ENCODE data around the gene NINL. TPM values are rescaled to one million over a fixed set of nuclear protein-coding genes. Genes with fewer than 3 reads are reported as not detected.

The NINL gene
- total RNA-seq, 1 experiment from 2014 or later: 10.7 TPM

GRCh38 chr20:25493748-25494505 is 91.4 kb downstream of the NINL start:
- no peak overlapping the region for H3K4me3 ChIP-seq
- H3K36me3 ChIP-seq: peaks cover 9% of the 10 kb centered on the region
- H3K4me1 ChIP-seq (replicated peaks): no peaks in the 10 kb centered on the region
- H3K9me3 ChIP-seq (replicated peaks): no peaks in the 10 kb centered on the region
- H3K27me3 ChIP-seq (replicated peaks): no peaks in the 10 kb centered on the region
- no peak for DNase-seq (ENCODE audit: low read depth in 1 of 2, low spot score in 2 of 2)
- H3K27ac ChIP-seq: no peak overlapping the region

DNA sequence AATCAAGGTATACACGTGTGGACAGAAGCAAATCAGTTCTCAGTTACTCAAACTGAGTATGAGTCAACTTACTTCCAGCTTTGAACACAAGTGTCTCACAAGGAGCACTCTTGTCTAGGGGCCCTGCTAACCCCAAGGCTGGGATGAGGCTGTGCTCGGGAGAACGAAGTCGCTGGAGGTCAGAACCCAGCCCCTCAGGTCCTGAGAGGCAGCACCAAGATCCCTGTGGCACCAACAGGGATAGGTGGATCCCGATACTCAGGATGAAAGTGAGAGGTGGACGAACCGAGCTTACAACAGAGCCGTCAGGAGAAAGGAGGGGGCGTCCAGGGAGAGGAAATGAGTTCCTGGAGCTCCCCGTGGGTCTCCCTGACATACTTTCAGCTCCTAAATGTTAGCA is 92.2 kb downstream of the NINL start:
- peaks cover 10% of the 10 kb centered on the region for H3K36me3 ChIP-seq
- no peak overlapping the region for H3K27ac ChIP-seq
- H3K4me1 ChIP-seq (replicated peaks): no peaks in the 10 kb centered on the region
- no peak overlapping the region for H3K4me3 ChIP-seq
- H3K27me3 ChIP-seq (replicated peaks): no peaks in the 10 kb centered on the region
- no peak for DNase-seq (ENCODE audit: low read depth in 1 of 2, low spot score in 2 of 2)
- no peaks in the 10 kb centered on the region for H3K9me3 ChIP-seq (replicated peaks)

DNA sequence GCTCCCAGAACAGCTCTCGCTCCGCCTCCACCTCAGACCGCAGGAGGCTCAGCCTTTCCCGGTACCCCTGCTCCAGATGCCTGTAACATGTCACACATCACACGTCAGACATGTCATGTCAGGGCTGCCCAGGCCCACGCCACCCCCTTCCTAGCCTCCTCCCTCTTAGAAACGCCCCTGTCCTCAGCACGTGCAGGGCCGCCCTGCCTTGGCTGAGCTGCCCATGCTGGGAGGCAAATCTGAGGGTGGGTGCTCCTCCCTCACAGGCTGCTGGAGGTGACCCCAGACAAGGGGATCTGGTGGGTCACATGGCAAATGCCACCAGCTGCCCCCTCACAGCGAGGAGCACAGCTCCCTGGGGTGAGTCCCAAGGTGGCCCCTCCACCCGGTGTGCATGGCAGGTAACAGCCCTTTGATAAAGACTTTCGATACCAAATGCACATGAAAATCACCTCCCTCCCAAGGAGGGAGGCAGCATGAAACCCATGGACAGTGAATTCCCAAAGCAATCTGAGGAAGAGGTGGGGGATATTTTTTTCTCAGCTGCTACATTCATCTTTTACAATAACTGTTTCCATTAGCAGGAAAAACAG is 93.8 kb downstream of the NINL start:
- Histone ChIP-seq H3K27me3 (replicated peaks) (no peaks in the 10 kb centered on the region), H3K36me3 (peaks cover 15% of the 10 kb centered on the region; the same call in 1 of the 2 replicates), H3K4me1 (replicated peaks) (no peaks in the 10 kb centered on the region), H3K9me3 (replicated peaks) (no peaks in the 10 kb centered on the region), H3K27ac (no peak overlapping the region), H3K4me3 (no peak overlapping the region)
- DNase-seq (ENCODE audit: low read depth in 1 of 2, low spot score in 2 of 2): no peak

GRCh38 chr20:25490656-25491445 is 94.5 kb downstream of the NINL start:
- no peaks in the 10 kb centered on the region for H3K9me3 ChIP-seq (replicated peaks)
- no peaks in the 10 kb centered on the region for H3K27me3 ChIP-seq (replicated peaks)
- H3K36me3 ChIP-seq: peaks cover 15% of the 10 kb centered on the region; the same call in 1 of the 2 replicates
- no peak overlapping the region for H3K27ac ChIP-seq
- no peak overlapping the region for H3K4me3 ChIP-seq
- no peaks in the 10 kb centered on the region for H3K4me1 ChIP-seq (replicated peaks)
- DNase-seq (ENCODE audit: low read depth in 1 of 2, low spot score in 2 of 2): no peak

GRCh38 chr20:25489221-25489871 is 96.0 kb downstream of the NINL start:
- DNase-seq (ENCODE audit: low read depth in 1 of 2, low spot score in 2 of 2): no peak
- H3K27me3 ChIP-seq (replicated peaks): no peaks in the 10 kb centered on the region
- peaks cover 15% of the 10 kb centered on the region; the same call in 1 of the 2 replicates for H3K36me3 ChIP-seq
- no peaks in the 10 kb centered on the region for H3K9me3 ChIP-seq (replicated peaks)
- no peak overlapping the region for H3K4me3 ChIP-seq
- H3K27ac ChIP-seq: no peak overlapping the region
- peaks cover 6% of the 10 kb centered on the region for H3K4me1 ChIP-seq (replicated peaks)

- Histone ChIP-seq H3K4me3 (no peak overlapping the region), H3K4me1 (replicated peaks) (peaks cover 6% of the 10 kb centered on the region), H3K36me3 (peaks cover 19% of the 10 kb centered on the region), H3K27ac (no peak overlapping the region), H3K9me3 (replicated peaks) (no peaks in the 10 kb centered on the region), H3K27me3 (replicated peaks) (no peaks in the 10 kb centered on the region)
- DNase-seq (ENCODE audit: low read depth in 1 of 2, low spot score in 2 of 2): no peak
Measured at GRCh38 chr20:25487975-25488374, 97.4 kb downstream of the NINL start.

GRCh38 chr20:25487306-25487705 is 98.0 kb downstream of the NINL start:
- no peak for DNase-seq (ENCODE audit: low read depth in 1 of 2, low spot score in 2 of 2)
- no peaks in the 10 kb centered on the region for H3K9me3 ChIP-seq (replicated peaks)
- no peak overlapping the region for H3K4me3 ChIP-seq
- H3K27ac ChIP-seq: no peak overlapping the region
- peaks cover 6% of the 10 kb centered on the region for H3K4me1 ChIP-seq (replicated peaks)
- no peaks in the 10 kb centered on the region for H3K27me3 ChIP-seq (replicated peaks)
- H3K36me3 ChIP-seq: peaks cover 19% of the 10 kb centered on the region

DNA sequence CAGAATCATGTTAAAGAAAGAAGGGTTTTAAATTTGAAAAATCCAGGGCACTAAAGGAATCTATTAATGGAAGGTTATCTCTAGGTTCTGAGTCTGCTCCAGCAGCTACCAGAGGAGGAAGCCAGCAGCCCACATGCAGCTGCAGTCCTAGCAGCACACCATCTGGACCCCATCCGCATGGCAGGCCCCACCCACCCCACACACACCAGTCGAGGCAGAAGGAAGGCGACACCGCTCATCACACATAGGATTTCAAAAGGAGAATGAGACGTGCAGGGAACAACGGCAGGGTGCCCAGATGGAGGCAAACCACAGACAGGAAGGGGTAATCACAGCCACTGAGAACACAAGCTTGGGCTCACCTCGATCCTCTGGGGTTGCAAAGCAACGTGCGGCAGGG is 99.0 kb downstream of the NINL start:
- Histone ChIP-seq H3K27me3 (replicated peaks) (no peaks in the 10 kb centered on the region), H3K36me3 (peaks cover 25% of the 10 kb centered on the region), H3K4me1 (replicated peaks) (peaks cover 6% of the 10 kb centered on the region), H3K27ac (no peak overlapping the region), H3K9me3 (replicated peaks) (no peaks in the 10 kb centered on the region), H3K4me3 (no peak overlapping the region)
- DNase-seq (ENCODE audit: low read depth in 1 of 2, low spot score in 2 of 2): no peak

DNA sequence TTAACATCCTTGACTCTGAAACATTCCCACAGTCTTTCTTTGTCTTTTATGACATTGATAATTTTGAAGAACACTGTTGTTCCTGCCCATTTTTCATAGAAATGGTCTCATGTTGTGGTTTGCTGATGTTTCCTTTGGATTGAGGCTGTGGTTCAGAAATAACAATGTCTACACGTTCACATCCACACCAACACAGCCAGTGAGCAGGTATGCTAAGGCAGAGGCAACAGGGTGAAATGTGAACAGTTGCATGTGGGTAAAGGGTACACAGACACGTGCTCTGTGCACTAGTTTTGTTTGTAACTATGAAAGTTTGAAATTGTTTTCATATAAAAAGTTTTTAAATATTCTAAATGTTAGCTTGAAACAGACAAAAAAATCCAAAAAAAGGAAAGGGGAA is 99.5 kb downstream of the NINL start:
- no peaks in the 10 kb centered on the region for H3K27me3 ChIP-seq (replicated peaks)
- H3K36me3 ChIP-seq: peaks cover 29% of the 10 kb centered on the region
- H3K9me3 ChIP-seq (replicated peaks): no peaks in the 10 kb centered on the region
- H3K27ac ChIP-seq: no peak overlapping the region
- H3K4me1 ChIP-seq (replicated peaks): peaks cover 6% of the 10 kb centered on the region
- no peak overlapping the region for H3K4me3 ChIP-seq
- DNase-seq (ENCODE audit: low read depth in 1 of 2, low spot score in 2 of 2): no peak

GRCh38 chr20:25484911-25485511 is 100.3 kb downstream of the NINL start:
- DNase-seq (ENCODE audit: low read depth in 1 of 2, low spot score in 2 of 2): no peak
- Histone ChIP-seq H3K9me3 (replicated peaks) (no peaks in the 10 kb centered on the region), H3K27ac (no peak overlapping the region), H3K27me3 (replicated peaks) (no peaks in the 10 kb centered on the region), H3K4me3 (no peak overlapping the region), H3K36me3 (peaks cover 33% of the 10 kb centered on the region), H3K4me1 (replicated peaks) (peaks cover 6% of the 10 kb centered on the region)

DNA sequence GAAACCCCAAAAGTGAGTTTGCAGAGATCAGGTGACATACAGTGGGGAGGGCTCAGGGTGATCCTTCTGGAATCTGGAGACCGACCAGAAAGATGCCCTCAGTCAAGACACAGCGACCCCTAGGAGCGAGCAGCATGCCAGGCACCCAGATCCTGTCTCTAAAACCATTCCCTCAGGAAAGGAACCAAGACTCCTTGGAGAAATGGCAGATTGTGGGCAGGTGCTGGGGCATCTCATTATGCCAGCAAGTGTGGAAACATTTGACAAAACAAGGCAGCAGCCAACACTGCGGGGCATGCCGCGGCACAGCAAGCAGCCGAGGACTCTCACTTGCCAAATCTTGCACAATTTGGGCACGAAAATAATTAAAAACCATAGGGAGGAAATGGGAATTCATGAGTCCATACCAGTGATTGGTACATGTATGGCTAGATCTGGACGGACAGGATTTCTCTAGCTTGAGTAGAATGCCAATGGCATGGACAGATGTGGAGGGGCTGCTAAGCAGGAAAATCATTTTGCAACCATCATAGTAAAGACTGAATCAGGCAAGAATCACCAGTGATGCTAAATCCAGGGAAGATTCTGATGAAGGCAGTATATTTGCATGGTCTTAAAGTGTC is 101.0 kb downstream of the NINL start:
- Histone ChIP-seq H3K27ac (no peak overlapping the region), H3K36me3 (peaks cover 36% of the 10 kb centered on the region)

GRCh38 chr20:25483431-25484132 is 101.7 kb downstream of the NINL start:
- H3K27ac ChIP-seq: no peak overlapping the region
- H3K4me1 ChIP-seq (replicated peaks): peaks cover 6% of the 10 kb centered on the region
- no peak overlapping the region for H3K4me3 ChIP-seq
- H3K9me3 ChIP-seq (replicated peaks): no peaks in the 10 kb centered on the region
- peaks cover 38% of the 10 kb centered on the region for H3K36me3 ChIP-seq
- no peaks in the 10 kb centered on the region for H3K27me3 ChIP-seq (replicated peaks)
- no peak for DNase-seq (ENCODE audit: low read depth in 1 of 2, low spot score in 2 of 2)

More for the DNA sequence above, 101.0 kb downstream of the NINL start:
- Histone ChIP-seq H3K4me3 (no peak overlapping the region), H3K9me3 (replicated peaks) (no peaks in the 10 kb centered on the region), H3K27me3 (replicated peaks) (no peaks in the 10 kb centered on the region), H3K4me1 (replicated peaks) (peaks cover 6% of the 10 kb centered on the region)
- DNase-seq (ENCODE audit: low read depth in 1 of 2, low spot score in 2 of 2): no peak

DNA sequence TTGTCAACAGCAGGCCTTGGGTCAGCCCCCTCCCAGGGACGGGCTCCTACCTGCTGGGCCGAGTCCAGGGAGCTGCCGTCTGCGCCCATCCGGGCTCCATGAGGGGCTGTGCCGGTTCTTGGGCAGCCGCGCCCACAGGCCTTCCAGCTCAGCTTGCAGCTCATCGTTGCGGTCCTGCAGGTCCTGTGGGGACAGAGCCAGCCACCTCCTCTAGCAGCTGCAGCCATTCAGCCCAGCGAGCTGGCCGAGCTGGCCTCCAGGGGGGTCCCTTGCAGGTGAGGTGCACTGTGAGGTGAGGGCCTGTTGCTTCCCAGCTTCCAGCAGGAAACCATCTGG is 103.4 kb downstream of the NINL start:
- H3K36me3 ChIP-seq: peaks cover 37% of the 10 kb centered on the region
- no peaks in the 10 kb centered on the region for H3K27me3 ChIP-seq (replicated peaks)
- no peak overlapping the region for H3K27ac ChIP-seq
- peaks cover 6% of the 10 kb centered on the region for H3K4me1 ChIP-seq (replicated peaks)
- no peak overlapping the region for H3K4me3 ChIP-seq
- DNase-seq (ENCODE audit: low read depth in 1 of 2, low spot score in 2 of 2): no peak
- H3K9me3 ChIP-seq (replicated peaks): no peaks in the 10 kb centered on the region
